KG1 (cell line): ENCODE data around the gene PPM1E.
"Not testable (repeated sequence)": the region's sequence is repeated elsewhere in the genome, so short reads cannot be mapped to it uniquely, and the experiment has no call there.

ENCODE experiments used
- DNase-seq: peaks from one replicate; lab custom pipeline; 2025; lab: John Stamatoyannopoulos, UW

Gene PPM1E

GRCh38 chr17:58947824-58948223, 192.2 kb downstream of the PPM1E start:
- no peak for DNase-seq

GRCh38 chr17:58954358-58954757, 198.7 kb downstream of the PPM1E start:
- DNase-seq: not testable (repeated sequence)

GRCh38 chr17:58956997-58957724, 201.5 kb downstream of the PPM1E start:
- DNase-seq: no peak

DNA sequence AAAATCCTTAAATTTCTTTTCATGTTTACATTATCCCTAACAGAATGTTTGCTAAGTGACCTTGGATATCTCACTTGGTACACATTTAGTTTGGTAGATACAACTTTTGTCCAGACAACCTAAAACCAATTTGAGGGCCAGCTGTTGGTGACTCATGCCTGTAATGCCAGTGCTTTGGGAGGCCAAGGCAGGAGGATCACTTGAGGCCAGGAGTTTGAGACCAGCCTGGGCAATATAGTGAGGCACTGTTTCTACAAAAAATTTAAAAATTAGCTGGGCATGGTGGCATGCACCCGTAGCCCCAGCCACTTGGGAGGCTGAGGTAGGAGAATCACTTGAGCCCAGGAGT, 202.0 kb downstream of the PPM1E start:
- not testable (repeated sequence) for DNase-seq

DNA sequence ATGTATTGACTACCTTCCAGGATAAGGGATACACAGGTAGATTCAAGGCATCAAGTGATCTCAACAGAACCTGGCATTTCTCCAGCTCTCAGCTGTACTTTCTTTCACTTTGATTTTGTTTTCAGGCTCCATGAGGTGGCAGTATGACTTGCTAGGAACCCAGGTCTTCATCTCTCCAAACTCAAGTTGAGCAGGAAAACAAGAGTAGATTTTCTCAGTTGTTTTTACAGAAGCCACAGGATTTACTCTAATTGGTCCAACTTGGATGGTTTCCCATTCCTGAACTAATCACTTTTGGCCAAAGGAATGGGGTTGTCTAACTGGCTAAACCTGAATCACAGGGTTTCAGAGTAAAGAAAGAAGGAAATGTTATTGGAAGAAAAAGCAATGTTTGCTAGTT, 204.4 kb downstream of the PPM1E start:
- DNase-seq: no peak

DNA sequence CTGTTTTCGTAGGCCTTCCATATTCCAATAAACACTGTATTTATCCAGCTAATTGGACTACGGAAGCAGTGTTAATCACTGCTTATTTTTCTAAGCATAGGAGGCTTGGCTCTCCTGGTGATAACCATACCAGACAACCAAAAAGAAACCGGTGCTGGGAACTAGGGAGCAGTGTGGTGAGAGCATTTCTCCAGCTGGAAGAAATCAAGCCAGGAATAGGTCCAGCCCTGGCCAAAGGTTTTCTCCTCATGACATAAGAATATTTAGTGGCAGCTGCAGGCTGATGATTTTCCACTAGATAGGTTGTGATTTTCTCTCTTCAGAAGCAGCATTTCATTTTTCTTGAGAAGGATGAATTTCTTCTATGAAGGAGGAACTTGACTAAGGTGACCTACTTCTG, 209.6 kb downstream of the PPM1E start:
- DNase-seq: no peak

DNA sequence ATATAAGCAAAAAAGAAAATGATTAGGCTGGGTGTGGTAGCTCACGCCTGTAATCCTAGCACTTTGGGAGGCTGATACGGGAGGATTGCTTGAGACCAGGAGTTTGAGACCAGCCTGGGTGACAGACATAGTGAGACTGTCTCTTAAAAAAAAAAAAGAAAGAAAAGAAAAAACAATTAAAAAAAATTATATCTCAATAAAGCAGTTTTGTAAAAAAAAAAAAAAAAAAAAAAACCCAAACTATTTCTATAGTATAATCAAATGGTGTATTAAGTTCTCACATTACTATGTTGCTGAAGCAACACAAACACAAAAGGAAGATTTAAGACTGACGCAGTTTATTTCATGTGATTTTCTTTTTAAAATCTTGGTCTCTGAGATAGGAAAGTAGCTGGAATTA, 210.6 kb downstream of the PPM1E start:
- DNase-seq: no peak

- no peak for DNase-seq
Observed at GRCh38 chr17:58968426-58969061, 212.9 kb downstream of the PPM1E start.

DNA sequence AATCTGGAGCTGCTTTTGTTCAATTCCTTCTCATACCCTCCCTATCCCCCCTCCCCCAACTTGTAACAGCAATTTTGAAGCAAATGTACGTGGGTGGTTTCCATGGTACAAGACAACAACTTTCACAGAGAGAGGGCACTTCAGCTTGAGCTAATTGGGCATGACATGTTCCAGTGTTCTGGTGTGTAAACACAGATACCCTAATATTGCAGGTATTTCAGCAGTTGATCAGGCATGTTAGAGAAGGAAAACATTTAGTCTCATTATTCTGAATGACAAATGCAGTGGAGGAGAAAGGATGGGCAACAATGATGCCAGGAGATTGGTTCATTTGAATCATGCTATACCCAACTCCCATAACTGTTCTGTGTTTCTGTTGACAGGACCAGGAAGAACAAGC, 213.5 kb downstream of the PPM1E start:
- no peak for DNase-seq

- no peak for DNase-seq
Observed at GRCh38 chr17:58969612-58970011, 214.0 kb downstream of the PPM1E start.

- DNase-seq: no peak
Observed at GRCh38 chr17:58970609-58971450, 215.2 kb downstream of the PPM1E start.

DNA sequence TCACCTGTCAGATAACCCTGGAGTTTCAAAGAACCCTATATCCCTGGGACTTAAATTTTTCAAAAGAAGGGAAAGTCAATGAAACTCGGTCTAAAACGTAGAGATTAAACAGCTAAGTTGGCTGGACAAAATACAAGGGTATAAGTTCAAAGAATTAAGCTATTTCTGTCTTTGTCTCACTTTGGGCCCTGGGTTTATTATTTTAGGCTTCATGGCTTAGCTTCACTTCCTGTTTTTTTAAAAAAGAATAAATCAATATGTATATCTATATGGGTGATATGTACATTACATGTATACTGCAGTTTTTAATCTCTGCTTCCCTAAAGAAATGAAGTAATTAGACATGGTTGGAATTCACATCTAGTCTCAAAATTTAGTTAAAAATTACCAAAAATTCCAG, 218.7 kb downstream of the PPM1E start:
- no peak for DNase-seq

GRCh38 chr17:58976541-58976940, 220.9 kb downstream of the PPM1E start:
- DNase-seq: no peak

DNA sequence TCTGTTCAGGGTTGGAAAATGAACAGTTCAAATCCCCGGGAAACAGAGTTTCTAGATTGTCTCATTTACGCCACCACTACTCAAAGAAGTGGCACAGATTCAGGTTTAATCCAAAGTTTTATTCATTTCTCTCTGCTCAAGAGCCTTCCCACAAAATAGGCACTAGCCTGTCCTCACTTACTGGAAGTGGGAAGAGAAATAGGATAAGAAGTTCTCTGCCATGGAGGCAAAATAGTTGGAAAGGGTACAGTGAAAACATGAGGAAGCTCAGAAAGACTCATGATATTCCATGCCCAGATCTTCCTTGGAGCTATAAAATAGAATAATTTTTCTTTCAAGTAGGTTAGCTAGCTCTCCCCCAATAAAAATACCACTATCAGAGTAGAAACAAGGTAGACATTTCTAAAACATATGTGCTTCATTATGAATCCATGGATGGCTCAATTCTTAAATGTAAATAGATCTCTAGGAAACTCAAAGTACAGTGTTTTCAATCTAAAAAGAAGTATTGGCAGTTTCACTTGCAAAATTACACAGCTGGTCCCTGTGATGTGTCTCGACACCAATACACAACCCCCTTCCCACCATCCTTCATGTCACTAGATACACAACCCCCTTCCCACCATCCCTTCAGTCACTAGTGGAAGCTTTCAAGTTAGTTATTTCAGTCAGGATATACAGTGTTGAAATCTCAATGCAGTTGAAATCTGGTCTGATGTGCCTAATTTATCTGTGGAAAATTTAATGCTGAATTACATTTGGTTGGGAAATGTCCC, 225.2 kb downstream of the PPM1E start:
- DNase-seq: no peak

DNA sequence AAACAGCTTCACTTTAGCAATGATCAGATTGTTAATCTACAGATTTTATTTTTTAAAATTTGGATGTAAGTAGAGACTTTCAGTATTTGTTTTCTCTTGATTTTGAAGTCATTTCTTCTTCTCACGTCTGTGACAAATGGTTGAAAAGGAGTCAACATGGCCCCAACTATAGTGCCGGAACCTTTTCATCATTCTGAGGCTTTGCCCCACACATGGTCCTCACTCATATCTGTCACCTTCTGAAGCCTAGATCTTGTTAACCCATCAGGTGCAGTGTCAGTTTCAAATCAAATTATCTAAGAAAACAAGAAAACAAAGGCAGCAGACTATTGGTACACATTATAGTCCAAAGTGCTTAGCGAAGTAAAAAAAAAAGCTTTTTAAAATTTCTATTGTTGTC, 227.0 kb downstream of the PPM1E start:
- no peak for DNase-seq

- DNase-seq: no peak
Observed at GRCh38 chr17:58985367-58985766, 229.7 kb downstream of the PPM1E start.

GRCh38 chr17:58985971-58986370, 230.3 kb downstream of the PPM1E start:
- no peak for DNase-seq

GRCh38 chr17:58989629-58990028, 234.0 kb downstream of the PPM1E start:
- DNase-seq: no peak

DNA sequence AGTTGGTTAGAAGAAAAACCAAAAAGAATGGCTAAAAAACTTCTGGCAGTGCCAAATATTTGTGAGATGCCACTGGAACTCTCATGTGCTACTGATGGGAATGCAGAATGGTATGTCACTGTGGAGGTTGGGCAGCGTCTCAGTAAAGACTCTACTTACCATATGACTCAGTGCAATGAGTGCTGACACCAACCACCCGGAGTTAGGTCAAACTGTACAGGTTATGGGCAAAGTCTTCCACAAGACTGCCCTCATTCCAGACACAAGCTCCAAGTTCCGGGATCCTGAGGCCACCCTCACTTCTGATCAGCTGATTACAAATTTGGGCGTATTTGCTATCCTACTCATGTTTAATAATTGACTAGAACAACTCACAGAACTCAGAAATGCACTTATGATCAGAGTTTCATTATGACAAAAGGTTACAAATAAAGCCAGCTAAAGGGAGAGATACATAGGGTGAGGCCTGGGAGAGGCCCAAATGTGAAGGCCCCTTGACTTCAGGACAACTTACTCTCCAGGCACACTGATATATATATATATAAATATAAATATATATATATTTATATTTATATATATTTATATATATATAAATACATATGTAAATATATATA, 236.2 kb downstream of the PPM1E start:
- no peak for DNase-seq

DNA sequence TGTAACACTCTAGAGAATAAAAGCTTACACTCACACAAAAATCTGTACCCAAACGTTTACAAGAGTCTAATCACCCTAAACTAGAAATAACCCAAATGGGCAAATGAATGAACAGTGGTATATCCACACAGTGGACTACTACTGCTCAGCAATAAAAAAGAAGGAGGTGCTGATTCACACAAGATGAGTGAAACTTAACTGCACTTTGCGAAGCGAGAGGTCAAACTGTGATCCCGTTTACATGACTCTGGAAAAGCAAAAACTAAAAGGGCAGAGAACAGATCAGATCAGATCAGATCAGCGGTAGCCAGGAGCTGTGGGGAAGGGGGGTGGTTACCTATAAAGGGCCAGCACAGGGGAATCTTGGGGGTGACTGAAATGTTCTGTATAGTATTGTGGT, 237.7 kb downstream of the PPM1E start:
- no peak for DNase-seq

DNA sequence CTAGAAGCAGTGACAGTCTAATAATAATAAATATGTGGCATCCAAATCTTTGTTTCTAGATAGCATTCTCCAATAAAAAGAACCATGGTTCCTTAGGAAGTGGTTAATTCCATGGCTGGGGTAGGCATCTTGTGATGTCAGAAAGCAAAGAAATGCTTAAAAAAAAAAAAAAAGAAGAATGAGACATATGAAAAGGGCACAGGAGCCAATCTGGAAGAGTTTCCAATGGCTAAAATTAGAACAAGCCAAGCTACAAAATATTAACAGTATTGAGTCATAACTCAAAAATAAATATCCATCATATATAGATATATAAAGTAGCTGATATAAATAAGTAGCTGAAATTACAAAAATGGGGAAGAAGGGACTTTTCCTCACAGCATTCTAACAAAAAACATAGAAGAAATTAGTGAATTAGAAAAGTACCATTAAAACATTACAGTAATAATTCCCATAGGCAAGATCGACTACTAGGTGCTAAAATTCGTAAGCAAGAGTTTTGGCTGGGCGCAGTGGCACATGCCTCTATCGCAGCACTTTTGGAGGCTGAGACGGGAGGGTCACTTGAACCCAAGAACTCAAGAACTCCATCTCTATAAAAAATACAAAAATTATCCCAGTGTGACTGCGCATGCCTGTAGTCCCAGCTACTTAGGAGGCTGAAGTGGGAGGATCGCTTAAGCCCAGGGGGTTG, 239.7 kb downstream of the PPM1E start:
- DNase-seq: no peak
